Naive thymus-derived CD4-positive, alpha-beta T cell (primary cell): Measurements from ENCODE around the gene CIRBP. TPM values are rescaled to one million over a fixed set of nuclear protein-coding genes. Genes with fewer than 3 reads are reported as not detected.
A peak's percentile ranks its signal among the peaks of the same experiment; 100 is the strongest.

ENCODE experiments used
- ATAC-seq: fragments of 150-1000 bp; cut with Tn5 transposase; 2 replicates; pipeline ENCODE4 v1.10.0; 2021; ENCODE audit warnings: mild to moderate bottlenecking, moderate library complexity
- CTCF ChIA-PET: fragments of 350-600 bp; sonication (Branson Sonifier 250); formaldehyde crosslinking; loops from one replicate; lab custom pipeline; 2021; ENCODE audit warnings: antibody characterized with exemption; lab: Charles Lee
- POLR2A ChIA-PET: fragments of 350-600 bp; sonication (Branson Sonifier 250); formaldehyde crosslinking; loops from one replicate; lab custom pipeline; 2021; ENCODE audit warnings: antibody characterized with exemption, inconsistent platforms; lab: Charles Lee
- DNase-seq, 9 donors: peaks; one replicate each; pipeline versions ENCODE4 v3.0.0 to v3.0.0-alpha.2; 2020 to 2022; ENCODE audit warnings: mixed read lengths in 1 of 9
- H3K27ac ChIP-seq: one replicate; pipeline ENCODE4 v1.7.0; 2013; ENCODE audit warnings: mild to moderate bottlenecking, low read depth, low read length, moderate library complexity
- H3K27me3 ChIP-seq, 2 donors: one replicate each; pipeline ENCODE4 v1.7.0; 2013; ENCODE audit warnings: low read length in 2 of 2, mild to moderate bottlenecking in 2 of 2, moderate library complexity in 2 of 2; ENCODE audit not compliant: control insufficient read depth in 2 of 2, insufficient read depth in 2 of 2
- H3K36me3 ChIP-seq, 3 experiments: 1 replicate in 2 of 3; 2 replicates in 1 of 3; pipeline ENCODE4 v1.7.0; 2013; ENCODE audit warnings: low read length in 3 of 3, mild to moderate bottlenecking in 3 of 3, moderate library complexity in 1 of 3; ENCODE audit not compliant: insufficient read depth in 3 of 3, control insufficient read depth in 2 of 3
- H3K4me1 ChIP-seq, 2 donors: one replicate each; pipeline ENCODE4 v1.7.0; 2013; ENCODE audit warnings: low read length in 2 of 2, mild to moderate bottlenecking in 2 of 2, moderate library complexity in 1 of 2; ENCODE audit not compliant: control insufficient read depth in 2 of 2, insufficient read depth in 2 of 2
- H3K4me3 ChIP-seq: 2 replicates; pipeline ENCODE4 v1.7.0; 2013; ENCODE audit warnings: mild to moderate bottlenecking, low read length
- H3K9me3 ChIP-seq, 3 experiments: 1 replicate in 2 of 3; 2 replicates in 1 of 3; pipeline ENCODE4 v1.7.0; 2013; ENCODE audit warnings: low read length in 3 of 3; ENCODE audit not compliant: control insufficient read depth in 2 of 3
- H3K27ac Mint-ChIP-seq, 9 donors: one replicate each; pipeline ENCODE4 v1.8.0; 2020 to 2022; ENCODE audit warnings: mixed read lengths in 9 of 9, mild to moderate bottlenecking in 8 of 9, moderate library complexity in 5 of 9, inconsistent platforms in 2 of 9
- H3K27me3 Mint-ChIP-seq, 5 donors: one replicate each; pipeline ENCODE4 v1.8.0; 2021 to 2022; ENCODE audit warnings: mixed read lengths in 5 of 5, mild to moderate bottlenecking in 1 of 5
- H3K36me3 Mint-ChIP-seq, 5 donors: one replicate each; pipeline ENCODE4 v1.8.0; 2020 to 2022; ENCODE audit warnings: mixed read lengths in 5 of 5, mild to moderate bottlenecking in 3 of 5, inconsistent platforms in 1 of 5
- H3K4me1 Mint-ChIP-seq, 7 donors: one replicate each; pipeline ENCODE4 v1.8.0; 2020 to 2022; ENCODE audit warnings: mixed read lengths in 7 of 7, mild to moderate bottlenecking in 3 of 7, inconsistent platforms in 1 of 7
- H3K4me3 Mint-ChIP-seq, 10 donors: one replicate each; pipeline ENCODE4 v1.8.0; 2020 to 2022; ENCODE audit warnings: mild to moderate bottlenecking in 10 of 10, mixed read lengths in 10 of 10, moderate library complexity in 6 of 10, inconsistent platforms in 2 of 10
- H3K9me3 Mint-ChIP-seq, 11 donors: one replicate each; pipeline ENCODE4 v1.8.0; 2020 to 2022; ENCODE audit warnings: mixed read lengths in 11 of 11, mild to moderate bottlenecking in 4 of 11, inconsistent platforms in 1 of 11, moderate library complexity in 1 of 11
- intact Hi-C, 2 donors: fragments of 100-400 bp; cut with micrococcal nuclease; formaldehyde crosslinking; loops; one replicate each; pipeline ENCODE4 v1.15.1; 2023
- polyA plus RNA-seq, 2 donors: library from polyadenylated mRNA; unstranded; fragments of 300-500 nt; fragmentation: Illumina TruSeq; gene quantifications; one replicate each; pipeline ENCODE4 v1.2.3, GENCODE V29; 2021
- total RNA-seq, 6 experiments: library from RNA in 5 of 6; stranded (reverse) in 5 of 6; gene quantifications; 1 replicate in 5 of 6; 2 replicates in 1 of 6; pipeline ENCODE4 v1.2.3 and lab custom pipeline; 2021 to 2026

CIRBP gene
- total and polyA plus RNA-seq, 7 experiments from 2014 or later = 233 to 629 (median 410) TPM

DNA sequence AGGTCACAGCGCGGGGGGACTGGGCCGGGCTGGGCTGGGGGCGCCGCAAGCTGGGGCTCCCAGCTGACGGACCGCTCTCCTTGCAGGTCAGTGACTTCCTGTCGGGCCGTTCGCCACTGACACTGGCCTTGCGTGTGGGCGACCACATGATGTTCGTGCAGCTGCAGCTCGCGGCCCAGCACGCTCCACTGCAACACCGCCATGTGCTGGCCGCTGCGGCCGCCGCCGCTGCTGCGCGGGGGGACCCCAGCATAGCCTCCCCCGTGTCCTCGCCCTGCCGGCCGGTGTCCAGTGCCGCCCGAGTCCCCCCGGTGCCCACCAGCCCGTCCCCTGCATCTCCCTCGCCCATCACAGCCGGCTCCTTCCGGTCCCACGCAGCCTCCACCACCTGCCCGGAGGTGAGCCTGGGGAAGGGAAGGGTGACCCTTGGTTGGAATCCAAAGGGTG lies 15.0 kb upstream of the CIRBP start:
- Mint-ChIP-seq H3K4me1 (peaks cover 9 to 41% (median 34%) of the 10 kb centered on the region in 7 donors), H3K27ac (peak overlapping the region in 3 of 9 donors; percentile 38 to 69 (median 38)), H3K36me3 (peaks cover 0 to 25% (median 4%) of the 10 kb centered on the region in 5 donors), H3K4me3 (peak overlapping the region in 3 of 10 donors; percentile 27 to 95 (median 73)), H3K27me3 (no peaks in the 10 kb centered on the region), H3K9me3 (peaks cover 0 to 3% (median 0%) of the 10 kb centered on the region in 11 donors)
- Histone ChIP-seq H3K9me3 (no peaks in the 10 kb centered on the region), H3K4me1 (peaks cover 32 to 50% of the 10 kb centered on the region in 2 donors), H3K27me3 (no peaks in the 10 kb centered on the region), H3K4me3 (no peak overlapping the region), H3K27ac (peak overlapping the region; percentile 93), H3K36me3 (peaks cover 19 to 56% (median 29%) of the 10 kb centered on the region in 3 experiments)
- DNase-seq (no peak), ATAC-seq (no peak)
- intact Hi-C loops = no loop called here
- ChIA-PET POLR2A (interaction anchor here (1.0 to 10.8 kb wide), 4 partner anchors 7 to 225 kb away, joined by 3 to 229 read pairs (median 20); partner anchors contain the start of genes CIRBP and FAM174C), CTCF (interaction anchor here (1.7 to 2.2 kb wide), 3 partner anchors 10 to 13 kb away, joined by 10 to 13 read pairs (median 13); no protein-coding TSS in a partner anchor)

DNA sequence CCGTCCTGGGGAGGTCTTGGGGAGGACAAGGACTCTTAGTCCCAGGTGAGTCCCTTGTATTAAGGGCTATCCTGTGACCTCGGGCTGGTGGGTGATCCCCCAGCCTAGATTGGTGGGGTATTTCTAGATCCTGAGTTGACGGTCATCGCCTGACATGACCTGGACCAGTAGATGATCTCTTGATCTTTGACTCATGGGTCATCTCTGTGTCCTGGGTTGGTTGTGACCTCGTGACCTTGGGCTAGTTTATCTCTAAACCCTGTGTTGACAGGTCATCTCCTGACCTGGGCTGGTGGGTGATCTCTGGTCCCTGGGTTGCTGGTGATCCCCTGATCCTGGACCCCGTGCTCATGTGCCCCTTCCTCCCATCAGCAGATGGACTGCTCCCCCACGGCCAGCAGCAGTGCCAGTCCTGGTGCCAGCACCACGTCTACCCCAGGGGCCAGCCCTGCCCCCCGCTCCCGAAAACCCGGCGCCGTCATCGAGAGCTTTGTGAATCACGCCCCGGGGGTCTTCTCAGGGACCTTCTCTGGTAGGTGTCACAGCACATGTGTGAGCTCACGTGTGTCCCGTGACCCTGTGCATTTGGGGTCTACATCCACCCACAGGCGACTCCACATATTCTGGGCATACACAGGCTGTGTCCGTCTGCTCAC lies 14.5 kb upstream of the CIRBP start:
- no peaks in the 10 kb centered on the region for H3K27me3 Mint-ChIP-seq
- H3K9me3 Mint-ChIP-seq = peaks cover 0 to 2% (median 0%) of the 10 kb centered on the region in 11 donors
- H3K27me3 ChIP-seq = no peaks in the 10 kb centered on the region
- H3K36me3 Mint-ChIP-seq = peaks cover 0 to 26% (median 4%) of the 10 kb centered on the region in 5 donors
- intact Hi-C loops = no loop called here
- ATAC-seq (no peak), DNase-seq (no peak)
- H3K4me3 ChIP-seq = no peak overlapping the region
- peaks cover 37 to 55% of the 10 kb centered on the region in 2 donors for H3K4me1 ChIP-seq
- peak overlapping the region; percentile 93 for H3K27ac ChIP-seq
- peak overlapping the region in 6 of 9 donors; percentile 38 to 87 (median 63) for H3K27ac Mint-ChIP-seq
- H3K36me3 ChIP-seq = peaks cover 19 to 56% (median 29%) of the 10 kb centered on the region in 3 experiments
- peaks cover 12 to 46% (median 38%) of the 10 kb centered on the region in 7 donors for H3K4me1 Mint-ChIP-seq
- peak overlapping the region in 8 of 10 donors; percentile 1 to 62 (median 42) for H3K4me3 Mint-ChIP-seq
- ChIA-PET CTCF (interaction anchor here (2.1 to 2.2 kb wide), 2 partner anchors 11 to 12 kb away, joined by 7 to 10 read pairs; no protein-coding TSS in a partner anchor), POLR2A (interaction anchor here (0.7 to 10.8 kb wide), 5 partner anchors 7 to 226 kb away, joined by 3 to 229 read pairs (median 11); partner anchors contain the start of genes CIRBP and FAM174C)
- H3K9me3 ChIP-seq = no peaks in the 10 kb centered on the region

DNA sequence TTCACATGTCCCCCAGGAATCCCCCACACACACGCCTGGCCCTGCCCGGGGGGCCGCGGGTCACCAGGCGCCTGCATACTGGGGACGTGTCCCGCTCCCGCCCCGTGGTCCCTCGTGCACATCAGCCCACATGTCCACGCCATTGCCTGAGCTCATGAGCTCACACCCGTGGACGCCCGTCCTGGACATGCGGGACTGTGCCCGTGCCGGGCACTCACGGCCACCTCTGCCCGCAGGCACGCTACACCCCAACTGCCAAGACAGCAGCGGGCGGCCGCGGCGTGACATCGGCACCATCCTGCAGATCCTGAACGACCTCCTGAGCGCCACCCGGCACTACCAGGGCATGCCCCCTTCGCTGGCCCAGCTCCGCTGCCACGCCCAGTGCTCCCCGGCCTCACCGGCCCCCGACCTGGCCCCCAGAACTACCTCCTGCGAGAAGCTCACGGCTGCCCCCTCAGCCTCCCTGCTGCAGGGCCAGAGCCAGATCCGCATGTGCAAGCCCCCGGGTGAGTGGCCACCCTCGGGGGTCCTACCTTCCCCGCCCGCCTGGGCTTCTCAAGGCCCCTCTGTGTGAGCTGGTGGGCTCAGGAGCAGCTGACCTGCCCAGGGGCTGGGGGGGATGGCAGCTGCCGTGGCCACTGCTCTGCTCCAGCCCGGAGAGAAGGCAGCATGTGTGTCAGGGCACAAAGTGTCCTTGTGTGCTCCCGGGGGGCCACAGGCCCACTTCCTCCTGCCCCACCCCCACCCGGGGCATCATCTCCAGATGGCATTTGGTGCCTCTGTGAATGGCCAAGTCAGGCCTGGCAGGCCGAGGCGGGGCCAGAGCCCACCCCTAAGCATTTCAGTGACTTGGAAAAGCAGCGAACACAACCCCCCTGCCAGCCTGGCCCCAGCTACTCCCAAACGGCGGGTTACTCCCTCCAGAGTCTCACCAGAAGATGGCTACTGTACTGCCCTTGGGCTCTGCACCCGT lies 13.7 kb upstream of the CIRBP start:
- H3K4me3 ChIP-seq = no peak overlapping the region

DNA sequence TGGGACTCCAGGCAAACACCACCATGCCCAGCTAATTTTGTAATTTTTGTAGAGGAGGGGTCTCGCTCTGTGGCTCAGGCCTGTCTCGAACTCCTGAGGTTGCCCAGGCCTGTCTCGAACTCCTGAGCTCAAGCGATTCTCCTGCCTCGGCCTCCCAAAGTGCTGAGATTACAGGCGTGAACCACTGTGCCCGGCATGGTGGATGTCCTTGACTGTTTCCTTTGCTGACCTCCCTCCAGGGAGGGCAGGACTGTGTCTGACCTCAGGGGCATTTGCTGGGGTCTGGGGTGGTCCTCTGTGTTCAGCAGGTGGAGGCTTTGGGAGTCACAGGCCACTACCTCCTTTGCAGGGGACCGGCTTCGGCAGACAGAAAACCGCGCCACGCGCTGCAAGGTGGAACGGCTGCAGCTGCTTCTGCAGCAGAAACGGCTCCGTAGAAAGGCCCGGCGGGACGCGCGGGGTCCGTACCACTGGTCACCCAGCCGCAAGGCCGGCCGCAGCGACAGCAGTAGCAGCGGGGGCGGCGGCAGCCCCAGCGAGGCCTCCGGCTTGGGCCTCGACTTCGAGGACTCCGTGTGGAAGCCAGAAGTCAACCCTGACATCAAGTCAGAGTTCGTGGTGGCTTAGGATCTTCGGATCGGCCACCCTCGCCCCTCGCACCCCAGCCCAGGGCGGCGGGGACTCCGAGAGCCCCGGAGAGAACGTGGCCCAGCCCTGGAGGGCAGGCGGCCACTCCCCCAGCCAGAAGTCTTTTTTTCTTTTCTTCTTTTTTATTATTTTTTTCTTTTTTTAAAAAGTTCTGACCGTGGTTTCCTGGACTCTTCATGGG lies 12.3 kb upstream of the CIRBP start:
- H3K4me1 Mint-ChIP-seq = peaks cover 23 to 58% (median 48%) of the 10 kb centered on the region in 7 donors
- H3K27ac Mint-ChIP-seq = peak overlapping the region in 8 of 9 donors; percentile 33 to 98 (median 87)
- intact Hi-C loops = no loop called here
- Histone ChIP-seq H3K36me3 (peaks cover 19 to 46% (median 29%) of the 10 kb centered on the region in 3 experiments), H3K9me3 (no peaks in the 10 kb centered on the region), H3K27ac (no peak overlapping the region), H3K4me1 (peaks cover 54 to 67% of the 10 kb centered on the region in 2 donors), H3K27me3 (no peaks in the 10 kb centered on the region), H3K4me3 (no peak overlapping the region)
- no peaks in the 10 kb centered on the region for H3K27me3 Mint-ChIP-seq
- peaks cover 0 to 19% (median 4%) of the 10 kb centered on the region in 5 donors for H3K36me3 Mint-ChIP-seq
- H3K4me3 Mint-ChIP-seq = peak overlapping the region in 7 of 10 donors; percentile 12 to 90 (median 41)
- ATAC-seq = no peak
- DNase-seq = no peak
- ChIA-PET CTCF (interaction anchor here (1.7 to 2.2 kb wide), 3 partner anchors 9 to 13 kb away, joined by 5 to 10 read pairs (median 7); no protein-coding TSS in a partner anchor), POLR2A (interaction anchor here (0.6 to 14.9 kb wide), 4 partner anchors 10 to 19 kb away, joined by 3 to 366 read pairs (median 120); partner anchors contain the start of genes ATP5F1D, CIRBP and FAM174C)
- no peaks in the 10 kb centered on the region for H3K9me3 Mint-ChIP-seq

More for the DNA sequence above, 13.7 kb upstream of the CIRBP start:
- Histone ChIP-seq H3K27me3 (no peaks in the 10 kb centered on the region), H3K9me3 (no peaks in the 10 kb centered on the region), H3K36me3 (peaks cover 19 to 56% (median 29%) of the 10 kb centered on the region in 3 experiments), H3K4me1 (peaks cover 45 to 64% of the 10 kb centered on the region in 2 donors), H3K27ac (peak overlapping the region; percentile 93)
- Mint-ChIP-seq H3K27me3 (no peaks in the 10 kb centered on the region), H3K4me3 (peak overlapping the region in 3 of 10 donors; percentile 37 to 62 (median 48)), H3K4me1 (peaks cover 16 to 51% (median 42%) of the 10 kb centered on the region in 7 donors), H3K36me3 (peaks cover 0 to 26% (median 4%) of the 10 kb centered on the region in 5 donors), H3K27ac (peak overlapping the region in 5 of 9 donors; percentile 38 to 87 (median 69)), H3K9me3 (peaks cover 0 to 1% (median 0%) of the 10 kb centered on the region in 11 donors)
- ChIA-PET POLR2A (interaction anchor here (0.7 to 14.9 kb wide), 4 partner anchors 11 to 153 kb away, joined by 3 to 366 read pairs (median 120); partner anchors contain the start of genes ATP5F1D, CIRBP and FAM174C), CTCF (interaction anchor here (0.6 to 2.2 kb wide), 3 partner anchors 11 to 12 kb away, joined by 3 to 10 read pairs (median 7); no protein-coding TSS in a partner anchor)
- DNase-seq (no peak), ATAC-seq (no peak)
- intact Hi-C loops = no loop called here

DNA sequence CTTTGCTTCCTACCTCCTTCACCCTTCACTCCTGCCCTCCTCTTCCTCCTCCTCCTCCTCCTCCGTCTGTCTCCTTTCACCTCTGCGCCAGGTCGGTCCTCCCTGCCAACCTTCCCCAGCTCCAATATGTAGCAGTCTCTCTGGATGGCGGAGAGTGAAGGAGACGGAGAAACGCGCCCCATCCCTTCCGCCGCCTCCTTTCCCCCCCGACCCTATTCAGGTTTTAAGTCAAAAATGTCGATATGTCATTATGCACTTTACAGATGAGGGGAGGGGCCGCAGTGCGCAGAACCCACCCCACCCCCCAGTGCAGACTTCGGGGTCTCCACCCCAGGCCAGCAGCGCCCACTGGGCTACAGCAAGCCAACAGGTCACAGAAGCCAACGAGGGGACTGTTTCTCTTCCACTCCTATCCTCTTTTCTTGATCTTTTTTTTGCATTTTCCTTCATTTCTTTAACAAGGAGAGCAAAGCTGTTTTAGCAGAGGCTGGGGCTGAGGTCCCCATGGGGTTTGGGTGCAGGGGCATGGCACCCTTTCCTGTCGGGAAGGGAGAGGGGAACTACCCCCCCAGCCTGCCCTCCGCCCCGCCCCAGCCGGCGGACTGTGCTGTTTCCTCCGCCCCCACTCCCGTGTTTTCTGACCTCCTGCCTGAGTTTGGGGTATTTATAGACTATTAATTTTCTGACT lies 11.5 kb upstream of the CIRBP start:
- intact Hi-C loops = no loop called here
- no peak overlapping the region for H3K4me3 ChIP-seq
- H3K9me3 Mint-ChIP-seq = no peaks in the 10 kb centered on the region
- H3K27ac ChIP-seq = peak overlapping the region; percentile 99
- POLR2A ChIA-PET = interaction anchor here (3.4 to 14.9 kb wide), 3 partner anchors 9 to 18 kb away, joined by 11 to 366 read pairs (median 229); partner anchors contain the start of genes ATP5F1D, CIRBP and FAM174C
- H3K27me3 ChIP-seq = no peaks in the 10 kb centered on the region
- H3K27ac Mint-ChIP-seq = peak overlapping the region; percentile 57 to 98 (median 93)
- peaks cover 61 to 71% of the 10 kb centered on the region in 2 donors for H3K4me1 ChIP-seq
- CTCF ChIA-PET = interaction anchor here (1.7 to 3.5 kb wide), 2 partner anchors 9 to 14 kb away, joined by 5 to 16 read pairs; no protein-coding TSS in a partner anchor
- ATAC-seq = no peak
- H3K4me3 Mint-ChIP-seq = peak overlapping the region; percentile 21 to 90 (median 52)
- DNase-seq = no peak
- no peaks in the 10 kb centered on the region for H3K27me3 Mint-ChIP-seq
- H3K4me1 Mint-ChIP-seq = peaks cover 26 to 60% (median 52%) of the 10 kb centered on the region in 7 donors
- peaks cover 19 to 46% (median 29%) of the 10 kb centered on the region in 3 experiments for H3K36me3 ChIP-seq
- peaks cover 0 to 17% (median 4%) of the 10 kb centered on the region in 5 donors for H3K36me3 Mint-ChIP-seq
- no peaks in the 10 kb centered on the region for H3K9me3 ChIP-seq
